Natural killer cell (primary cell): Measurements from ENCODE around the gene CCL28. TPM values are rescaled to one million over a fixed set of nuclear protein-coding genes. Genes with fewer than 3 reads are reported as not detected.
"Not testable (repeated sequence)": the region's sequence is repeated elsewhere in the genome, so short reads cannot be mapped to it uniquely, and the experiment has no call there.

ENCODE experiments used
- ATAC-seq, 3 donors: fragments of 150-1000 bp in 2 of 3; fragments of 200-7000 bp in 1 of 3; cut with Tn5 transposase; 1 replicate in 1 of 3; 2 replicates in 2 of 3; pipeline ENCODE4 v1.10.0; 2021; ENCODE audit warnings: mild to moderate bottlenecking in 2 of 3, moderate library complexity in 2 of 3
- DNase-seq, 2 donors: peaks; one replicate each; pipeline versions ENCODE4 v3.0.0 to v3.0.0-alpha.2; 2013 to 2021; ENCODE audit warnings: mixed read lengths in 1 of 2
- H3K27ac ChIP-seq: one replicate; pipeline ENCODE4 v1.5.1; 2013; ENCODE audit warnings: mild to moderate bottlenecking, low read length
- H3K27me3 ChIP-seq: one replicate; pipeline ENCODE4 v1.6.1; 2013; ENCODE audit warnings: low read length; ENCODE audit not compliant: control insufficient read depth, insufficient read depth
- H3K36me3 ChIP-seq: one replicate; pipeline ENCODE4 v1.6.1; 2013; ENCODE audit warnings: low read length; ENCODE audit not compliant: control insufficient read depth, insufficient read depth
- H3K4me1 ChIP-seq: one replicate; pipeline ENCODE4 v1.6.1; 2013; ENCODE audit warnings: low read length; ENCODE audit not compliant: control insufficient read depth, insufficient read depth
- H3K4me3 ChIP-seq: one replicate; pipeline ENCODE4 v1.5.1; 2013; ENCODE audit warnings: low read length
- H3K9me3 ChIP-seq: one replicate; pipeline ENCODE4 v1.6.1; 2013; ENCODE audit warnings: low read length; ENCODE audit not compliant: control insufficient read depth, insufficient read depth
- H3K27ac Mint-ChIP-seq, 2 donors: one replicate each; pipeline ENCODE4 v1.8.0; 2022; ENCODE audit warnings: mild to moderate bottlenecking in 2 of 2, mixed read lengths in 2 of 2, moderate library complexity in 1 of 2
- H3K27me3 Mint-ChIP-seq, 2 donors: one replicate each; pipeline ENCODE4 v1.8.0; 2022; ENCODE audit warnings: low read depth in 2 of 2, mixed read lengths in 2 of 2
- H3K36me3 Mint-ChIP-seq: one replicate; pipeline ENCODE4 v1.8.0; 2022; ENCODE audit warnings: mixed read lengths
- H3K4me1 Mint-ChIP-seq, 2 donors: one replicate each; pipeline ENCODE4 v1.8.0; 2022; ENCODE audit warnings: mixed read lengths in 2 of 2
- H3K4me3 Mint-ChIP-seq: one replicate; pipeline ENCODE4 v1.8.0; 2022; ENCODE audit warnings: mild to moderate bottlenecking, moderate library complexity, mixed read lengths
- H3K9me3 Mint-ChIP-seq, 2 donors: one replicate each; pipeline ENCODE4 v1.8.0; 2022; ENCODE audit warnings: mixed read lengths in 2 of 2
- CTCF ChIP-seq: fragments of 200-600 bp; IDR thresholded peaks from one replicate; pipeline ENCODE4 v1.8.0; 2022; ENCODE audit warnings: antibody characterized with exemption
- WGBS: methylation state at CpG from one replicate; pipeline ENCODE4 v1.1.7; 2013; ENCODE audit warnings: missing lambda C conversion rate; ENCODE audit not compliant: insufficient coverage; 5-methylcytosine and 5-hydroxymethylcytosine counted together
- intact Hi-C: fragments of 100-400 bp; cut with micrococcal nuclease; formaldehyde crosslinking; loops from one replicate; pipeline ENCODE4 v1.14.2; 2022
- total RNA-seq, 4 donors: library from RNA; stranded (reverse); fragments of 120-200 nt in 1 of 4; gene quantifications; one replicate each; pipeline versions ENCODE4 v1.2.3 to v1.2.4, GENCODE V29; 2013 to 2022

CCL28 gene
- 10 to 100 TPM; 17.5 to 25.8 (median 25.1) TPM for total RNA-seq
- 16.9 TPM for total RNA-seq (2013)

GRCh38 chr5:43412156-43412555 is at the start of gene CCL28:
TSS of gene CCL28 (minus strand) at chr5:43412391. CDS start at chr5:43412316, 75 bp downstream.
- Histone ChIP-seq H3K27me3 (no peaks in the 10 kb centered on the region), H3K4me1 (no peaks in the 10 kb centered on the region), H3K27ac (no peak within 1 kb of the TSS), H3K4me3 (no peak within 1 kb of the TSS), H3K9me3 (no peaks in the 10 kb centered on the region), H3K36me3 (no peaks in the 10 kb centered on the region)
- Mint-ChIP-seq H3K9me3 (no peaks in the 10 kb centered on the region), H3K27me3 (no peaks in the 10 kb centered on the region), H3K36me3 (no peaks in the 10 kb centered on the region), H3K4me1 (no peaks in the 10 kb centered on the region), H3K4me3 (no peak within 1 kb of the TSS), H3K27ac (no peak within 1 kb of the TSS)
- intact Hi-C loops: no loop called here
- no peak for TF ChIP-seq CTCF
- ATAC-seq: no peak
- 86% methylated on average over 6 of the region's 6 CpGs for WGBS
- no peak for DNase-seq

GRCh38 chr5:43461066-43461465 is 48.9 kb upstream of the CCL28 start:
- DNase-seq: no peak
- Mint-ChIP-seq H3K27ac (no peak overlapping the region), H3K9me3 (peaks cover 0 to 5% of the 10 kb centered on the region in 2 donors), H3K4me1 (peaks cover 10 to 17% of the 10 kb centered on the region in 2 donors), H3K36me3 (peaks cover 10% of the 10 kb centered on the region), H3K27me3 (no peaks in the 10 kb centered on the region), H3K4me3 (no peak overlapping the region)
- H3K27ac ChIP-seq: no peak overlapping the region
- WGBS: 100% methylated on average over 1 of the region's 1 CpG
- ATAC-seq: no peak
- no peaks in the 10 kb centered on the region for H3K9me3 ChIP-seq
- TF ChIP-seq CTCF: no peak
- no peaks in the 10 kb centered on the region for H3K4me1 ChIP-seq
- intact Hi-C loops: no loop called here
- H3K27me3 ChIP-seq: no peaks in the 10 kb centered on the region
- no peaks in the 10 kb centered on the region for H3K36me3 ChIP-seq
- no peak overlapping the region for H3K4me3 ChIP-seq

GRCh38 chr5:43456556-43456955 is 44.4 kb upstream of the CCL28 start:
- no peak for TF ChIP-seq CTCF
- Mint-ChIP-seq H3K4me3 (no peak overlapping the region), H3K27ac (no peak overlapping the region), H3K36me3 (peaks cover 8% of the 10 kb centered on the region), H3K27me3 (no peaks in the 10 kb centered on the region), H3K4me1 (peaks cover 0 to 3% of the 10 kb centered on the region in 2 donors), H3K9me3 (peaks cover 0 to 5% of the 10 kb centered on the region in 2 donors)
- Histone ChIP-seq H3K4me1 (no peaks in the 10 kb centered on the region), H3K27me3 (no peaks in the 10 kb centered on the region), H3K9me3 (no peaks in the 10 kb centered on the region), H3K4me3 (no peak overlapping the region), H3K36me3 (peaks cover 3% of the 10 kb centered on the region), H3K27ac (no peak overlapping the region)
- DNase-seq (no peak), ATAC-seq (no peak)
- intact Hi-C loops: no loop called here
- 96% methylated on average over 3 of the region's 3 CpGs for WGBS

GRCh38 chr5:43441575-43441974 is 29.4 kb upstream of the CCL28 start:
- DNase-seq, H3K27ac Mint-ChIP-seq, H3K36me3 ChIP-seq, H3K27me3 Mint-ChIP-seq, ATAC-seq, H3K27me3 ChIP-seq, H3K4me1 Mint-ChIP-seq, H3K4me3 Mint-ChIP-seq, intact Hi-C loops, H3K4me3 ChIP-seq, H3K4me1 ChIP-seq, H3K27ac ChIP-seq: not testable (repeated sequence)
- Mint-ChIP-seq H3K36me3 (peaks cover 51% of the 10 kb centered on the region), H3K9me3 (peaks cover 21 to 27% of the 10 kb centered on the region in 2 donors)
- H3K9me3 ChIP-seq: peaks cover 11% of the 10 kb centered on the region
